ENCODE measurements around the gene IGF2BP3.

The IGF2BP3 gene

GRCh38 chr7:23476286-23477156, 6.2 kb upstream of the IGF2BP3 start:
- ChIA-PET POLR2A (interaction anchor here (1.4 kb wide), 1 partner anchor 9 kb away, joined by 10 read pairs; no protein-coding TSS in a partner anchor), CTCF (interaction anchor here (0.6 to 0.9 kb wide), 2 partner anchors 24 to 53 kb away, joined by 3 to 4 read pairs; no protein-coding TSS in a partner anchor)
- Histone ChIP-seq H3K36me3 (ENCODE audit: control insufficient read depth in 2 of 2, insufficient read depth in 1 of 2, low read length in 2 of 2) (no peaks in the 10 kb centered on the region), H3K4me3 (ENCODE audit: low read depth, low read length) (peak overlapping the region; percentile 2), H3K27ac (ENCODE audit: extremely low read depth, low read depth, low read length) (peak overlapping the region; percentile 35; the same call in 1 of the 2 replicates), H3K9me3 (ENCODE audit: control insufficient read depth, insufficient read depth, low read depth, low read length) (no peaks in the 10 kb centered on the region), H3K4me1 (ENCODE audit: control insufficient read depth, insufficient read depth, low read length) (peaks cover 28% of the 10 kb centered on the region)
- TF ChIP-seq ZEB2 (tag by site-specific recombination; IDR thresholded peaks at IDR 0.05) (no peak), PRDM1 (tag by site-specific recombination; IDR thresholded peaks at IDR 0.05) (peak; percentile 75; the same call in 1 of the 2 replicates), PRDM6 (tag by site-specific recombination; IDR thresholded peaks at IDR 0.05) (peak; percentile 87), ZBTB17 (tag by site-specific recombination; IDR thresholded peaks at IDR 0.05) (peak; percentile 49), ZBTB44 (tag by site-specific recombination; IDR thresholded peaks at IDR 0.05) (peak; percentile 81), ZNF664 (tag by site-specific recombination; IDR thresholded peaks at IDR 0.05) (0 out of 2 replicates have a peak, but pooled peaks have one; percentile 55), ZNF521 (tag by site-specific recombination; IDR thresholded peaks at IDR 0.05) (no peak)

GRCh38 chr7:23475576-23475839, 5.2 kb upstream of the IGF2BP3 start:
- ChIA-PET POLR2A (interaction anchor here (1.0 to 1.8 kb wide), 4 partner anchors 8 to 141 kb away, joined by 3 to 7 read pairs (median 4); no protein-coding TSS in a partner anchor), CTCF (no interaction called here)
- TF ChIP-seq ZNF548 (tag by site-specific recombination; IDR thresholded peaks at IDR 0.05), result no peak
- no peak for TF ChIP-seq ZNF202 (tag by site-specific recombination; IDR thresholded peaks at IDR 0.05; ENCODE audit: borderline replicate concordance)
- no peak for TF ChIP-seq ZNF555 (tag by site-specific recombination; conservative IDR thresholded peaks at IDR 0.05)
- TF ChIP-seq ZBTB20 (tag by site-specific recombination; IDR thresholded peaks at IDR 0.05), result no peak
- no peak for TF ChIP-seq ZFP3 (tag by site-specific recombination; IDR thresholded peaks at IDR 0.05; ENCODE audit: low read depth)
- no peak for TF ChIP-seq ZNF449 (tag by site-specific recombination; IDR thresholded peaks at IDR 0.05)
- TF ChIP-seq PRDM6 (tag by site-specific recombination; IDR thresholded peaks at IDR 0.05), result peak; percentile 84
- TF ChIP-seq ZNF266 (tag by site-specific recombination; IDR thresholded peaks at IDR 0.05; ENCODE audit: low read depth), result no peak
- no peaks in the 10 kb centered on the region for H3K9me3 ChIP-seq (ENCODE audit: control insufficient read depth, insufficient read depth, low read depth, low read length)
- peak overlapping the region; percentile 62 for H3K4me3 ChIP-seq (ENCODE audit: low read depth, low read length)
- peaks cover 28% of the 10 kb centered on the region for H3K4me1 ChIP-seq (ENCODE audit: control insufficient read depth, insufficient read depth, low read length)
- H3K36me3 ChIP-seq (ENCODE audit: control insufficient read depth in 2 of 2, insufficient read depth in 1 of 2, low read length in 2 of 2), result no peaks in the 10 kb centered on the region
- no peak overlapping the region for H3K27ac ChIP-seq (ENCODE audit: extremely low read depth, low read depth, low read length)

Data from HEK293 (cell line).